Peyer's patch (tissue), 4 donors: Measurements from ENCODE around the gene KCNJ8. TPM values are rescaled to one million over a fixed set of nuclear protein-coding genes. Genes with fewer than 3 reads are reported as not detected.
A peak's percentile ranks its signal among the peaks of the same experiment; 100 is the strongest.

ENCODE experiments used
- DNase-seq, 3 donors: peaks; one replicate each; pipeline ENCODE4 v3.0.0-alpha.2; 2017 to 2019
- H3K27ac ChIP-seq, 4 donors: fragments of 200-600 bp; sonication (generic); one replicate each; pipeline ENCODE4 v1.5.1; 2016 to 2019
- H3K27me3 ChIP-seq, 2 donors: fragments of 200-600 bp; sonication (generic); one replicate each; pipeline ENCODE4 v1.5.1; 2019
- H3K36me3 ChIP-seq, 3 donors: fragments of 200-600 bp; sonication (generic); one replicate each; pipeline ENCODE4 v1.5.1; 2016 to 2019
- H3K4me1 ChIP-seq, 4 donors: fragments of 200-600 bp; sonication (generic); one replicate each; pipeline ENCODE4 v1.5.1; 2016 to 2019
- H3K4me3 ChIP-seq, 4 donors: fragments of 200-600 bp; sonication (generic); 1 replicate in 3 of 4; 2 replicates in 1 of 4; pipeline ENCODE4 v1.5.1; 2016 to 2019; ENCODE audit warnings: mild to moderate bottlenecking in 1 of 4
- H3K9me3 ChIP-seq, 4 donors: fragments of 200-600 bp; sonication (generic); one replicate each; pipeline ENCODE4 v1.5.1; 2016 to 2019; ENCODE audit warnings: mild to moderate bottlenecking in 1 of 4
- POLR2A ChIP-seq, 2 donors: fragments of 450-650 bp; IDR thresholded peaks; one replicate each; pipeline ENCODE4 v1.5.1; 2017; ENCODE audit warnings: antibody characterized with exemption in 2 of 2, mild to moderate bottlenecking in 2 of 2, moderate library complexity in 2 of 2
- total RNA-seq, 4 donors: library from RNA; depleted of rRNA; stranded (reverse); fragments of >200 nt; gene quantifications; one replicate each; pipeline ENCODE4 v1.1.0, GENCODE V29; 2016
- TF ChIP-seq, protein P1 (sequence below), 6 experiments: fragments of 450-650 bp in 4 of 6; fragments of 200-600 bp in 2 of 6; sonication (generic) in 1 of 6; IDR thresholded peaks; one replicate each; pipeline ENCODE4 v1.5.1; 2017 to 2019; ENCODE audit warnings: antibody characterized with exemption in 6 of 6, mild to moderate bottlenecking in 3 of 6, moderate library complexity in 1 of 6

Gene KCNJ8
- total RNA-seq: 1 to 10 TPM; 1.1 to 6.6 (median 3.1) TPM

DNA sequence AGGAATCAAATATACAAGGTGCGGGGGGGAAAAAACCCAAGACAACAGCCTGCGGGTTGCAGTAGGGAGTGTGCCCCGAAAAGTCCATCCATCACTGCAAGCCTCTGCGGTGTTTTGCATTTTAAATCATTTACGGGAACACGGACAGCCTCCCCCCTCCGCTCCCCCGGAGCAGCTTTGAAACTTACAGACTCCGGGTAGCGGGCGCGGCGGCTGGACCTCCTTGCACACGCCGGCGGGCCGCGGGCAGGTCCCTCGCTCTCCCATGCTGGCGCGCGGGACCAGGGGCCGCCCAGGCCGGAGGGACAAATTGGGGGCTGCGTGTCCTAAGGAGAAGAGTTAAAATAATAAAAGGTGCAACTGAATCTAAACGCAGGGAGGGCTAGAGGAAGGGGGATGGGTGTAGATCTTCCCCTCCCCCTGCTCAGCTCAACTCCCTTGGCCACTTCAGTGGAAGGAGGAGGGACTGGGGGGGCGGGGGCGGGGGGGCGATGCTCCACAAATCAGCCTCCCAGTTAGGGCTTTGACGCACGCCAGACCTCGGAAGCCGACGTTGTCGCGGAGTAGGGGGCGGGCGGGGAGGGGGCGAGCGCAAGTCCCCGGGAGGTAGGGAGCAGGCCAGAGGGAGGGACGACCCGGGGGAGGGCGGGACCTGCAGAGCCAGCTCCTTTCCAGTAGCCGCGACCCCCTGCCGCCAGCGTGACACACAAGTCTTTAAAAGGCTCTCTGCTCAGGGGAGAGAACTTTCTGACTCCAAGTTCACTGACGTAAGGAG, at the start of gene KCNJ8:
Gene KCNJ8 (minus strand): TSS at position 349 of the 775 bp plus-strand sequence. CDS start 1,090 bp downstream, outside the sequence.
- Histone ChIP-seq H3K4me1 (no peaks in the 10 kb centered on the region), H3K9me3 (no peaks in the 10 kb centered on the region), H3K36me3 (no peaks in the 10 kb centered on the region), H3K27me3 (no peaks in the 10 kb centered on the region), H3K4me3 (peak within 1 kb of the TSS; percentile 25 to 57 (median 42)), H3K27ac (peak within 1 kb of the TSS; percentile 35 to 81 (median 50))
- DNase-seq: peak in 2 of 3 donors; percentile 16 to 52
- TF ChIP-seq, protein P1, sequence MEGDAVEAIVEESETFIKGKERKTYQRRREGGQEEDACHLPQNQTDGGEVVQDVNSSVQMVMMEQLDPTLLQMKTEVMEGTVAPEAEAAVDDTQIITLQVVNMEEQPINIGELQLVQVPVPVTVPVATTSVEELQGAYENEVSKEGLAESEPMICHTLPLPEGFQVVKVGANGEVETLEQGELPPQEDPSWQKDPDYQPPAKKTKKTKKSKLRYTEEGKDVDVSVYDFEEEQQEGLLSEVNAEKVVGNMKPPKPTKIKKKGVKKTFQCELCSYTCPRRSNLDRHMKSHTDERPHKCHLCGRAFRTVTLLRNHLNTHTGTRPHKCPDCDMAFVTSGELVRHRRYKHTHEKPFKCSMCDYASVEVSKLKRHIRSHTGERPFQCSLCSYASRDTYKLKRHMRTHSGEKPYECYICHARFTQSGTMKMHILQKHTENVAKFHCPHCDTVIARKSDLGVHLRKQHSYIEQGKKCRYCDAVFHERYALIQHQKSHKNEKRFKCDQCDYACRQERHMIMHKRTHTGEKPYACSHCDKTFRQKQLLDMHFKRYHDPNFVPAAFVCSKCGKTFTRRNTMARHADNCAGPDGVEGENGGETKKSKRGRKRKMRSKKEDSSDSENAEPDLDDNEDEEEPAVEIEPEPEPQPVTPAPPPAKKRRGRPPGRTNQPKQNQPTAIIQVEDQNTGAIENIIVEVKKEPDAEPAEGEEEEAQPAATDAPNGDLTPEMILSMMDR (IDR thresholded peaks at IDR 0.05): no peak
- TF ChIP-seq POLR2A (IDR thresholded peaks at IDR 0.05): no peak

DNA sequence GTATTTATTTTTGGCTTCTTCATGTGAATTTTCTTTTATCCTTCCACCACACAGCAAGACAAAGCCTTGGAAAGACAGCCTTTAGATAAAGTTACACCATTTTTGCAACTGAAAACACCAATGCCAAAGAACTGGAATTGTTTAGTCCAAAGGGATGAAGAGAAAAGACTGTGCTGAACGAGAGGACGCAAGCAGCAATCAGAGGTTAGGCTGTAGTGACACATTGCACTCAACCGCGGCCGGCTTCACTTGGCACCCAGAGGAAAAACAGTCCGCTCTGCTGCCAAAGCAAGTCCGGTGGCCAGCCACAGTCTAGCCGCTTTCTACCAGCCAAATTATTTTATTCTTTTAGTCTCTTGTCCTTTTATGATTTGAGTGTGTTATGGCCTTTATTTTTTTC, 49.1 kb upstream of the KCNJ8 start:
- Histone ChIP-seq H3K27ac (no peak overlapping the region), H3K27me3 (no peaks in the 10 kb centered on the region)
- DNase-seq: no peak

DNA sequence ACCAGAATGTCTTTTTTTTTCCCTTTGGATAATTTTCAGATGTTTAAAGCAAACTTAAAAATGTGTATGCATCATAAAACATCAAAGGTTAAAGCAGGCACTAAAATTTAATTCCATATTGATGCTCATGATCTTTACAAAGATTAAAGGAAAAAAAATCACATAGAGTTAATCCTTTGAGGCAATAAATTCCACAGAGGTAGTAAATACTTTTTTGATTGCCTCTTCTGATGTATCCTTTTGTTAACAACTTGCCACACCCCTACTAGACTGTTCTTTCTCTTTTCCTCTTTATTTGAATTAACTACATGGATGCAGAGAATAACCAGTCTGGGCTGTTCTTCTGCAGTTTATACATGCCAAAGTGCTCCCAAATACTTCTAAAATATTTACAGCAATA, 45.2 kb upstream of the KCNJ8 start:
- no peaks in the 10 kb centered on the region for H3K9me3 ChIP-seq
- no peak overlapping the region for H3K4me3 ChIP-seq
- H3K36me3 ChIP-seq: no peaks in the 10 kb centered on the region
- no peak overlapping the region for H3K27ac ChIP-seq
- DNase-seq: no peak
- no peak for TF ChIP-seq POLR2A (IDR thresholded peaks at IDR 0.05)
- TF ChIP-seq, protein P1 (IDR thresholded peaks at IDR 0.05): no peak
- no peaks in the 10 kb centered on the region for H3K4me1 ChIP-seq
- no peaks in the 10 kb centered on the region for H3K27me3 ChIP-seq

More for the DNA sequence above, 49.1 kb upstream of the KCNJ8 start:
- Histone ChIP-seq H3K36me3 (no peaks in the 10 kb centered on the region), H3K4me3 (no peak overlapping the region), H3K4me1 (no peaks in the 10 kb centered on the region), H3K9me3 (no peaks in the 10 kb centered on the region)
- TF ChIP-seq, protein P1 (IDR thresholded peaks at IDR 0.05): no peak
- no peak for TF ChIP-seq POLR2A (IDR thresholded peaks at IDR 0.05)

DNA sequence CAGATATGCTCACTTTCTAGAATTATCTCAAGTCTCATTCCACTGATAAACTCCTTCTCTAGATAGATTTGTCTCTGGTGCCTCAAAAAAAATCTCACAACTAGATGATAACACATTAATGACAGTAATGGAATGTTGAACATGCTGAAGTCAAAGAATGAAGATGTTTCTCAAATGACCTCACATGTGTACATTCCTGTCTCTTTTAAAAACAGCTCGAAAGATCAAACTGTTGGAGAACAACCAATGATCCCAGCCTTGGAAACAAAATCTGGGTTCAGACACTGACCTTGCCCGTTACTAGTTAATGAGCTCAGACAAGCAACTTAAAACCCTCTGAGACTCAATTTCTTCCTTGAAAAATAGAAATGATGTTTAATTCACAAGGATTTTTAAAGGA, 44.7 kb upstream of the KCNJ8 start:
- no peak overlapping the region for H3K27ac ChIP-seq
- H3K4me1 ChIP-seq: no peaks in the 10 kb centered on the region
- no peaks in the 10 kb centered on the region for H3K36me3 ChIP-seq
- no peaks in the 10 kb centered on the region for H3K9me3 ChIP-seq
- H3K27me3 ChIP-seq: no peaks in the 10 kb centered on the region
- H3K4me3 ChIP-seq: no peak overlapping the region
- no peak for DNase-seq
- TF ChIP-seq, protein P1 (IDR thresholded peaks at IDR 0.05): no peak
- TF ChIP-seq POLR2A (IDR thresholded peaks at IDR 0.05): no peak

DNA sequence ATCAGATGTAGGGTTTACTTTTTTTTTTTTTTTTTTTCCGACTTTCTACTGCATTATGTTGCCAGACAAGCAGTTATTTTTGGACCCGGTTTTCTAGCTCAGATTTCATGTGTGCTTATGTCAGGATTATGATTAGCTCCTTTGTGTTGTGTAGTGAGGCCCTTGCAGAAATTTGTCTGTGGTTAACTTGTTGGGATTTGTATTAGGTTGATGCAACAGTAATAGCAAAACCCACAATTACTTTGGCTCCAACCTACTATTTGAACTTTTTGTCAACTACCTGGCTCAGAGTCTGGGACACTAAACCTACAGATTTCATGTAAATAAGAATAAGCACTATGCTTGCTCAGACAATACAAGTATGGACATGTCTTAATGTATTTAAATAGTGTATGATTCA, 44.1 kb upstream of the KCNJ8 start:
- H3K4me3 ChIP-seq: no peak overlapping the region
- no peaks in the 10 kb centered on the region for H3K36me3 ChIP-seq
- no peaks in the 10 kb centered on the region for H3K4me1 ChIP-seq
- TF ChIP-seq, protein P1 (IDR thresholded peaks at IDR 0.05): no peak
- no peak for TF ChIP-seq POLR2A (IDR thresholded peaks at IDR 0.05)
- no peaks in the 10 kb centered on the region for H3K9me3 ChIP-seq
- H3K27me3 ChIP-seq: no peaks in the 10 kb centered on the region
- no peak for DNase-seq
- no peak overlapping the region for H3K27ac ChIP-seq
